ENCODE measurements around the gene USP37. TPM values are rescaled to one million over a fixed set of nuclear protein-coding genes. Genes with fewer than 3 reads are reported as not detected.

The USP37 gene
- total and polyA plus RNA-seq, 2 of the 13 experiments (the other 11 are each of a cell fraction or from before 2014, with no cell fraction given) = 6.5 to 30.6 TPM

DNA sequence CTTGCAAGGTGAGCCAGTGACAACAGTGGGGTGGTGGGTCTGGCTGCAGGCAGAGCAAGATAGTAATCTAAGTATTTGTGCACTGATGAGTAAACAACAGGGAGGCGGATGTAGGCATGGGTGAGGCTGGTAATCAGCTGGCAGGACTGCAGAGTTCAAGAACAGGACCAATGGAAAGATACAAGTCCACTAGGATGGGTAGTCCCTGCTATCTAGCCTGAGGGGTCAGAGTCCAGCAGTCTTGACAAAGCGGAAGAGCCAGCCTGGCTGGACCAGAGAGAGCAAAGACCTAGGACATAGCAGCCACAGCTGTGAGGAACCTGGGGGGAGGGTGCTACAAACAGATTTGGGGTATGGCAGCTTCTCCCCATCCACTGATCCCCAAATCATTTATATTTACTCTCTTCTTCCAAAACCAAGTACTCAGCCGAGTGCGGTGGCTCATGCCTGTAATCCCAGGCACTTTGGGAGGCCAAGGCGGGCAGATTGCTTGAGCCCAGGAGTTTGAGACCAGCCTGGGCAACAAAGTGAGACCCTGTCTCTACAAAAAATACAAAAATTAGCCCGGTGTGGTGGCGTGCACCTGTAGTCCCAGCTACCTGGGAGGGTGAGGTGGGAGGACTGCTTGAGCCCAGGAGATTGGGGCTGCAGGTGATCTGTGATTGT lies 123.3 kb downstream of the USP37 start (continued):
- peak; percentile 100 for TF ChIP-seq HNF4G (IDR thresholded peaks at IDR 0.05; ENCODE audit: borderline replicate concordance, low read depth, low read length)
- peak; percentile 99 for TF ChIP-seq HNF4G (CRISPR knock-in tag; IDR thresholded peaks at IDR 0.05; ENCODE audit: borderline replicate concordance, low read depth)
- no peak for TF ChIP-seq ZNF282 (IDR thresholded peaks at IDR 0.05; ENCODE audit: partially characterized antibody)
- TF ChIP-seq ZBED4 (CRISPR knock-in tag; IDR thresholded peaks at IDR 0.05; ENCODE audit: borderline replicate concordance) = no peak
- TF ChIP-seq, protein P1, sequence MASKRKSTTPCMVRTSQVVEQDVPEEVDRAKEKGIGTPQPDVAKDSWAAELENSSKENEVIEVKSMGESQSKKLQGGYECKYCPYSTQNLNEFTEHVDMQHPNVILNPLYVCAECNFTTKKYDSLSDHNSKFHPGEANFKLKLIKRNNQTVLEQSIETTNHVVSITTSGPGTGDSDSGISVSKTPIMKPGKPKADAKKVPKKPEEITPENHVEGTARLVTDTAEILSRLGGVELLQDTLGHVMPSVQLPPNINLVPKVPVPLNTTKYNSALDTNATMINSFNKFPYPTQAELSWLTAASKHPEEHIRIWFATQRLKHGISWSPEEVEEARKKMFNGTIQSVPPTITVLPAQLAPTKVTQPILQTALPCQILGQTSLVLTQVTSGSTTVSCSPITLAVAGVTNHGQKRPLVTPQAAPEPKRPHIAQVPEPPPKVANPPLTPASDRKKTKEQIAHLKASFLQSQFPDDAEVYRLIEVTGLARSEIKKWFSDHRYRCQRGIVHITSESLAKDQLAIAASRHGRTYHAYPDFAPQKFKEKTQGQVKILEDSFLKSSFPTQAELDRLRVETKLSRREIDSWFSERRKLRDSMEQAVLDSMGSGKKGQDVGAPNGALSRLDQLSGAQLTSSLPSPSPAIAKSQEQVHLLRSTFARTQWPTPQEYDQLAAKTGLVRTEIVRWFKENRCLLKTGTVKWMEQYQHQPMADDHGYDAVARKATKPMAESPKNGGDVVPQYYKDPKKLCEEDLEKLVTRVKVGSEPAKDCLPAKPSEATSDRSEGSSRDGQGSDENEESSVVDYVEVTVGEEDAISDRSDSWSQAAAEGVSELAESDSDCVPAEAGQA (IDR thresholded peaks at IDR 0.05; ENCODE audit: low read depth) = no peak; the same call in 1 of the 2 replicates
- TF ChIP-seq, protein P1 (CRISPR knock-in tag; IDR thresholded peaks at IDR 0.05; ENCODE audit: borderline replicate concordance) = no peak
- peak; percentile 76; the same call in 1 of the 2 replicates for TF ChIP-seq ZBTB20 (CRISPR knock-in tag; IDR thresholded peaks at IDR 0.05; ENCODE audit: borderline replicate concordance, low read depth)
- TF ChIP-seq HOXA3 (CRISPR knock-in tag; IDR thresholded peaks at IDR 0.05) = peak; percentile 96
- TF ChIP-seq BCLAF1 (IDR thresholded peaks at IDR 0.05) = no peak
- peak; percentile 64; the same call in 1 of the 2 replicates for TF ChIP-seq THAP7 (CRISPR knock-in tag; IDR thresholded peaks at IDR 0.05)

Measured in HepG2 (cell line).